Left lobe of liver (tissue), 2 donors: Measurements from ENCODE around the gene TCF12. TPM values are rescaled to one million over a fixed set of nuclear protein-coding genes. Genes with fewer than 3 reads are reported as not detected.

Source experiments
- ATAC-seq: fragments of 200-7000 bp; cut with Tn5 transposase; one replicate; pipeline ENCODE4 v1.9.1; 2020; ENCODE audit warnings: mild to moderate bottlenecking, moderate library complexity
- DNase-seq: peaks from one replicate; pipeline ENCODE4 v3.0.0-alpha.2; 2020; ENCODE audit warnings: low spot score
- total RNA-seq: library from RNA; stranded (reverse); gene quantifications from one replicate; pipeline ENCODE4 v1.2.1, GENCODE V29; 2021
- donor health status: DM: no; HTN: no; CAD: no; lungs with moderate emphysema.
- donor health status: DM: no; HTN: yes; CAD: no.

TCF12 gene
- total RNA-seq, 1 donor from 2014 or later, result 29.8 TPM

DNA sequence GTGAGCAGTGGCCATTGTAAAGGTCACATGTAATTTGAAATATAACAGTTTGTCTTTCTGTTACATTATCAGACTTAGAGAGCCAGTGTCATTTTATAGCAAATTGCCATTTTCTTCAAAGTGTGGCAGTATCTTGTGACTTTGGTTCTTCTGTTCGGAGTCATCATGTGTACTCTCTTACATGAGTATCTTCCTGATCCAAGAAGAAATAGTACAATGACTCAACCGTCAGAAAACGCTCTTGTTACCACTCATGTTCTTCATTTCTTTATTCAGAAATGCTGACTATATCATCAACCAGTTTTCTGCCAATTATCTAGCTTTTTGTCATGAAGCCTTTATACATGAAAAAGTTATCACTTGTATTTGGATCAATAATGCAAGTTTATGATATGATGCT lies 364.2 kb downstream of the TCF12 start:
- DNase-seq (no peak), ATAC-seq (no peak)

DNA sequence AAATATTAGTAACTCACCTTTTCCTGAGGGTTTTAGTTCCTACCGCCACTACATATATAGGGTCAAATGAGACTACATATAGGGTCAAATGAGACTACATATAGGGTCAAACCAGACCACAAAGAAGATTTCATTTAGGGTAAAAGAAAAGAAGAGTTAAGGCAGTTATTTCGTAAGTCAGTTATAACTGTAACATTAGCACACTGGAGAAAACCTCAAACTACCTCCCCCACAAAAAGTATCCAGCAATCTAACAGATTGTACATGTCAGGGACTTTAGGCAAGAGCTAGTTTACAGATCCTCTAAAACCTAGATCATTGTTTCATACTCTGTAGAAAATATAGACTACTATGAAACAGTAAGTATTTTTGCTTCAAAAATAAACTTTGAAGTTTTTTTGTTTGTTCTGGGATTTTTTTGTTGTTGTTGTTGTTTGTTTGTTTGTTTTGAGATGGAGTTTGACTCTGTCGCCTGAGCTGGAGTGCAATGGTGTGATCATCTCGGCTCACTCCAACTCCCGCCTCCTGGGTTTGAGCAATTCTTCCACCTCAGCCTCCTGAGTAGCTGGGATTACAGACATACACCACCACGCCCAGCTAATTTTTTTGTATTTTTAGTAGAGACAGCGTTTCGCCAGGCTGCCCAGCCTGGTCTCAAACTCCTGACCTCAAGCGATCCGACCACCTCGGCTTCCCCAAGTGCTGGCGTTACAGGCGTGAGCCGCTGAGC lies 365.5 kb downstream of the TCF12 start:
- ATAC-seq (no peak), DNase-seq (no peak)

DNA sequence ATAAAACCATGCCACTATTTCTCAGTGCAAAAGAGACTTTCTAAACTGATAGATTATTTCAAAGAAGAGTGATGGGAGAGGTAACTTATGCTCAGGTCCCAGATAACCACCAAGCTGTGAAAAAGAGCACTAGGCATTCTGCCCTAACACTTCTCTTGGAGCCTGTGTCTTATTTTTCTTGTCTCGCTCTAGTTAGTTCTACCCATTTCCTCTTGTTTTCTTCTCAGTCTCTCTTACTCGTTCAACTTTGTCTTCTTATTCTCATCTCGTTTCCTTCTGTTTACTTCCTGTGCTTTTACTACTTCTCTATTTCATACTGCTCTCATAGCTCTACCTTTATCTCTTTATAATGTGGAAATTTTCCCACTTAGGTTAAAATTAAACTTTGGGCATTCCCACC lies 366.1 kb downstream of the TCF12 start:
- ATAC-seq, result no peak

DNA sequence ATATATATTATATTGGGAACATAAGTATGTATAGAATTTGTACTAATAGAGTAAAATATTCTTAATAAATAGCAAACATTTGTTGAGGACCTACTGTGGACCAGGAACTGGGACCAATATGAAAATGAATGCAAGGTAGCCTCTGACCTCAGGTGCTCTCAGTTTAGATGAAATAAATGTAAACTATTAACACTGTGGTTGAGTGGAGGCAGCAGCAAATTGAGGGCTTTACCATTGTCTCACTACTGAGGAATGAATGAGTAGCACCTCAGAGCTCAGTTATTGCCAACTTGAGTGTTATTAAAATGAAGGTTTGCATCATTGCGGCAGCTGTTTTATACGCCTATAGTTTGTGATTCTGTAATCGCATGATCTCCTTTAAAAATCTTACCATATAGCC lies 366.9 kb downstream of the TCF12 start:
- DNase-seq (no peak), ATAC-seq (no peak)

More for the DNA sequence above, 366.1 kb downstream of the TCF12 start:
- DNase-seq, result no peak

DNA sequence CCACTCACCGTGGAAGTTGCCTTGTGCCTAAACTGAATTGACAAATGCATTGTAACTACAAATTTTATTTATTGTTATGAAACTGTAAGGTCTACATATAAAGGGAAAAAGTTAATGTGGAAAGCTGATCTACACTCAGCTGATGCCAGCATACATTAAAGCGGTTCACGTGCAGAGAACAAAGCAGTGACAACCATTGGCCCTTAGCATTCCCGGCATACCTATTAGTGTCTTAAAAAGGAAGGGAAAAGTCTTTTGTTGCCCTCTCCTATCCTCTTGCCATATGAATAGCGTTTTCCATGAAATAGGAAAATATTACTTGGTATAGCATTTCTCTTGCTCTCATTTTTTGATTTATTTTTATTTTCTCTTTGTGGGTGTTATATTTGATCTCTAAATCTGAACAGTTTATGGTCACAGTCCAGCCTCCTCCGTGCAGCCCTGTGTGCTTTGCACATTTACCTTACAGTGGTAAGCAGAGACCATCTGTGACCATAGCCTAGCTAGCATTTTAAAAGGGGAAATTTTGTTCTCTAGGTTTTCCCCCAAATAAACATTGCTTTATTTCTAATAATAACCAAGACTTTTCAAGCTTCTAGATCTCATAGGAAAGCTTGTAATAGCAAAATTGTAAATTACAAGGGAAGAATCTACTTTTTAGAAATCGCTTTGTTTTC lies 368.1 kb downstream of the TCF12 start:
- ATAC-seq, result no peak
- DNase-seq, result no peak

DNA sequence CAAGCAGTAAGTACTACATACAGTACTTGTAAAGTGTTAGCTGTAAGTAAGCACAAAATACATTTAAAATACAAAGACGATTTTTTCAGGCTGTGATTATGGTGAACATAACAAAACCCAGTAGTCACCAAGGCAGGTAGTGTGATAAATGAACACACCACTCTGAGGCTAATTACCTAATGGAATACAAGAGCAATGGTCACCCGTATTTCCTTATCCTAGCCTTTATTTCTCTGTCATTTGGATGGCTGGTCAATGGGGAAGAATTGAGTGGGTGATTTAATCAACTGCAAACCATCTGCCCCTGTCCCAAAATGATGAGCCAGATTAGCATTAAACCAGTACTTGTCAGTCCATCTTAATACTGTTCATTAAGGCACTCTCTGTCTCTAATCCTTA lies 368.7 kb downstream of the TCF12 start:
- ATAC-seq (no peak), DNase-seq (no peak)

DNA sequence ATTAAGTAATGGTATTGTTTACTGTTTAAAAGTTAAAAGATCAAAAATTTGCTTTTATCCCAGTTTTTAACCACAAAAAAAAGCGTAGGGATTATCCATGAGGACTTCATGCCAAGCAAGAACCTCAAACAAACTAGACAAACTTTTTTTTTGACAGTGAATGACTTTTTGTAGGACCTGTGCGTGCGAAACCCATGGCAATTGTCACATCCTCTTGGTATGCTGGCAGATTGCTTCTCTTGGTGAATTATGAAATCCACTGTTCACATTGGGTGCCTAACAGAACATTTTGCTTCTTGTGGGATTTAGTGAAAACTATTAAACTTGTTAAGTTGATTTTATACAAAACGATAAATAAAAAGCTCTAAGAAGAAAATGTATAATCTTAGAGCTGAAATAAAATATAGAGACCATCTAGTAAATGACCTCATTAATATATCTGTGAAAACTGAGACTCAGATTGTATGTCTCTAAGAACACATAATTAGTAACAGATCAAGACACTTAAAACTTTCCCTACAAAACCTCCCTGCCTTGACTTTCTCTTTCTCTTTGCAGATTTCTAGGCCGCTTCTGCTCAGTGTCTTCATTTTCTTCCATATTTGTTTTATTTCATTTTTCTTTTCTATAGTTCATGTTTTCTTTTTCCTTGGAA lies 370.6 kb downstream of the TCF12 start:
- no peak for ATAC-seq
- DNase-seq, result no peak

DNA sequence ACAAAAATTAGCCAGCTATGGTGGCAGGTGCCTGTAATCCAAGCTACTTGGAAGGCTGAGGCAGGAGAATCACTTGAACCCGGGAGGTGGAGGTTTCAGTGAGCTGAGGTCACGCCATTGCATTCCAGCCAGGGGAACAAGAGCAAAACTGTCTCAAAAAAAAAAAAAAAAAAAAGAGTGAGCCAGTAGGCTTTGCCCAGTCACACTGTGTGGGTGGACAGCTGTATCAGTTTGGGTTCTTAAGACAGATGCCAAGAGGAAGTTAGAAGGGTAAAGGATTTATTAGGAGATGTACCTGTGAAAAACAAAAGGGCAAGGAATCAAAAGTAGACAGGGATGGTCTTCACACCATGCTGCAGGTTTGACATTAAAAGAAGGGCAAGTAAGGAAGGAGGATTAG lies 371.7 kb downstream of the TCF12 start:
- ATAC-seq (no peak), DNase-seq (no peak)

DNA sequence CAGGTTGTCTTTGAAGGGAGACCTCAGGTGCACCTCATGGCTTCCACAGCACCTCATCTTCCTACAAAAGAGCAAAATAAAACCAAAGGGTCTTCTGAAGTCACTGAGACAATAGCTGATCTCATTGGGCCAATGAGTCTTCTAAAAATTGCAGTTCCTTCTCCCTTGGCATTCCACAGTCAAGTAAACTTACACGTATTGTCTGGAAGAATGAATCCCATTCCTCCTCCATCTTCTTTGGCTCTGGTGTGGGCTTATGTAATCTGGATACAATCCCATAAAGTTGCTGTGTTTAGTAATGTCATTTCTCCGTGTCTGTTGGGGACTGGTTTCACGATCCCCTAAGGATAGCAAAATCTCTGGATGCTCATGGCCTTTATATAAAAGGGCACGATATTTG lies 372.4 kb downstream of the TCF12 start:
- DNase-seq (no peak), ATAC-seq (no peak)

DNA sequence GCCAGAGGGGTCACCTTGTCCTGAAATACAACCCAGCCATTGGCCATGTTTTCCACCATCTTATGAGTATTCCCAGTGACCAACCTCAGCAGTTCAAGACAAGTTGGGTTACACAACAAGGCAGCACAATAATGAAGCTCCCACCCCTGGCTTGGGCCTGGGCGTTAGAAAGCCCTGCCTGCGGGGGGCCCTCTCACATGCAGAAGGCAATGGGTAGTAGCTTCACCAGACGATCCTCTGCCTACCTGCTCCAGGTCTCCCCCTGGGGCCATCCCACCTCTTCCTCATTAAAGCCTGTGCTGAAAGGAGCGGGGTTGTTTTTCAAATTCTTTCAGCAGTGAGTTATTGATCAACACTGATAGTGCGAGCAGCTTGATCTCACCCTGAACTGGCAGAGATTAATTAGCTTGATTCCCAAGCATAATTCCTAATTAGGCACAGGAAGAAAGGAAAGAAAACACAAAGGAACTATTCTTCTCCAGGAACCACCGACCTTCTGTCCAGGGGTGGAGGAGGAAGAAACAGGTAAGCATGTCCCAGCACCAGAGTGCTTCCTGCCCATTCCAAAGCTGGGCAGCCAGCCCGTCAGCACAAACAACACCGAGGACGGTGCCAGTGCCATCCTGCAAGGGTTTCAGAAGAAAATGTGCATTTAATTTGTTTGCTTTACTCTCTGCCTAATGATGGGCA lies 378.2 kb downstream of the TCF12 start:
- no peak for DNase-seq
- ATAC-seq, result peak; percentile 31

DNA sequence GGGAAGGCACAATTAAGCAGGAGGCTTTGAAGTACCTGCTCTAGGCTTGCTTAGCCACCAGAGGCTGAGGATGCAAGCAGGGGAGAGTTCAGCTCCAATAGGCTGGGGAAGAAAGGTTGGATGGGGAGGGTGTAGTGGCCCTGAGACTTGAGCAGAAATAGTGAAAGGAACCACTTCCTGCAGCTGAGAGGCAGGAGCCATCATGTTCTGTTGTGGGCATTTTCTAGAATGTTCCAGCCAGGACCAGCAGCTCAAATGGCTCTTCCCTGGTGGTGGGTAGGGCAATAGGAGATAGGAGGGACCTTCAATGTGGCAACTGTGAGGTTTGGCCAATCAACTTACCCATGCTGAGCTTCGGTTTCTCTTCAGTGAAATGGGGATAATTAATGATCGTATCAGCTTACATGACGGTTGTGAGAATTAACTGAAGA lies 378.7 kb downstream of the TCF12 start:
- peak; percentile 22 for ATAC-seq
- no peak for DNase-seq

DNA sequence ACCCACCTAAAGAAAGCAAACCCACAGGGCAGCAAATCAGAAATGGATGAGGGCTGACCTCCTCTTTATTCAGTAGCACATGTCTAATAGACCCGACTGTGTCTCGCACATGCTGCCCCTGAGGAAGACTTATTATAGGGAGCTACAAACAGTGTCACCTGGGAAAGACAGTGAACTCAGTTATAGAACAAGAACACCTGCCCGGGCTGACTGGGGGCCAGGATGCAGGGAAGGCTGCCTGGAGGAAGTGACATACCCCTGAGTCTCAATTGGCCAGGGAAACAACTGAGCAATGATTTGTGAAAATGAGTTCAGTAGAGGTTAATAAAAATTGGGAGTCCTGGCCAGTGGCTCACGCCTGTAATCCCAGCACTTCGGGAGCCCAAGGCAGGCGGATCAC lies 379.2 kb downstream of the TCF12 start:
- DNase-seq (no peak), ATAC-seq (no peak)

DNA sequence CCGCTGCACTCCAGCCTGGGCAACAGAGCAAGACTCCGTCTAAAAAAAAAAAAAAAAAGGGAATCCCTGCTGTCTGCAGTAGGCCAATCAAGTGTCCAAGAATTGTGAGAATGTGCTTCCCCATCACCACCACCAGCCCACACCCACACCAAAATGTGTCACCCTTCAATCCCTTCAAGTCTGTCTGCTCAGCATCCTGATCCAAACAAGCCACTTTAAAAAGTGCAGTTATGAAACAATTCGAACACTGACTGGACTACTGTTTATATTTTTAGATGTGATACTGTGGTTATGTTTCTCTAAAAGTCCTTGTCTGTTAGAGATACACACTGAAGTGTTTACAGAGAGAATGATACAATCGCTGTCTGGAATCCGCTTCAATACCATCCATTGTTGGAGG lies 379.8 kb downstream of the TCF12 start:
- ATAC-seq (no peak), DNase-seq (no peak)

DNA sequence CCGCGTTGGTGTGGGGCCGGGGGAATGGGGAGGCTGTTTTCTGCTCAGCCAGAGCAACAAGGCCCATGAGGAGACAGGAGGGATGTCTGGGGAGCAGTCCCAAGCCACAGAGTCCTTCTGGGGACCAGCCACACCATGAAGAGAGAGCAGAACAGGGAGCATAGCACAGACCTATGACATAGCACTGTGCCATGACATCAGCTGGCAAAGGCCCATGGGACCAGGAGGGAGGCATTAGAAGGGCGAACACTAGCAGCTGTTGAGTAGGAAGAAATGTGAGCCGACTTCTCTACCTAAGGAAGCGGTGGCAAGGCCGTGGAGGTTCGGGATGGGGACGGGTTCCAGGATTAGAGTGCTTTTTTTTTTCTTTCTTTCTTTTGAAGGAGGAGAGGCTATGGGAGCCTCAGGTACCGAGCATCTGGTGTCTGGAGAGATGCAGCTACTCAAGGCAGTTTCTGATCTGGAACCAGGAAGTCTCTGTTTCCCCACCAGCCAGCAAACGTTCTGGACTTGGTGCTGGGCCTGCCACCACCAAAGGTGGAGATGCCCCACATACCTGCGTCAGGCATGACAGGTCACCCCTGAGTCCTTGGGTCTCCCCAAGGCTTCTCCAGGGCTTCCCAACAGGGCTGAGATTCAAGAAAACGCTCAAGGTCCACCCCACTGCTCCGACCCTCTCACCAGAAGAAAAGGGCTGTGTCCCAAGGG lies 380.6 kb downstream of the TCF12 start:
- no peak for DNase-seq
- no peak for ATAC-seq

DNA sequence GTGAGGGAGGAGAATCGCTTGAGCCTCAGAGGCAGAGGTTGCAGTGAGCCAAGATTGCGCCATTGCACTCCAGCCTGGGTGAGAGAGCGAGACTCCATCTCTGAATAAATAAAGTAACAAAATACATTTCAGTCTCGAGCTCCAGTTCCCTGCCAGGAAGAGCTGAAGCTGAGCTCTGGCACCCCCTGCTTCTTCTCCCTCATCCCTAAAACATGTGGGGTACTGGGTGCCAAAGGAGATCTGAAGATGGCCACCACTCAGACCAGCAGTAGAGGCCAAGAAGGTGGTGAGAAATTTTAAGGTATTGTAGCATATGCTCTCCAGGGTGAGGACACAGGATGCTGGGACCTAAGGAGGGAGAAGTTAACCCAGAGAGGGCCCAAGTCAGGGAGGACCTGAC lies 382.9 kb downstream of the TCF12 start:
- ATAC-seq (no peak), DNase-seq (no peak)

DNA sequence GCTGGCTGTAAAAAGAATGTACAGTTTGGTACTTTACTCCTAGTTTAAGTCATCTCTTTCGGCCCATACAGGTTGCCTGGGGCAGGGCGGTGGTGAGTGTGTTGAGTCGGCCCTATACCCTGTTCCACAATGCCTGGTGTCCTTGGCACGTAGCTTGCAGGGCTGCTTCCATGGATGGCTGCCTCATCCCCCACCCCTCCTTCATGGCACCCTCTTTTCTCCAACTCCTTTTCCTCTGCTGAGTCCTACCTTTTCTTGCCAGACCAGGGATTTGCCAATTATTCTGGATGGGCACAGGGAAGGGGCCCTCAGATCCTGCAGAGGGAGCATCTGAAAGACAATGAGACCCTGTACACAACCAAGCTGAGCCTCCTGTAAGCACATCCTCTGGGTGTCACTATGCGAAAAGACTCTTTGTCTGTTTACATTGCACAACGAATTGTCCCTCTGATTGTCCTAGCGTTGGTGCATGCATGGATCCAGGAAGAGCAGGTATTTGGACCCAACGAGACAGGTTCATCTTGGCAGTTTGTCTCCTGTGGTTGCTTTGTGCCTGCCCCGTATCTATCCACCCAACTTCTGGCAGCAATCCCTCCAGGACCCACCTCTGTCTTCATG lies 384.3 kb downstream of the TCF12 start:
- ATAC-seq (no peak), DNase-seq (no peak)

DNA sequence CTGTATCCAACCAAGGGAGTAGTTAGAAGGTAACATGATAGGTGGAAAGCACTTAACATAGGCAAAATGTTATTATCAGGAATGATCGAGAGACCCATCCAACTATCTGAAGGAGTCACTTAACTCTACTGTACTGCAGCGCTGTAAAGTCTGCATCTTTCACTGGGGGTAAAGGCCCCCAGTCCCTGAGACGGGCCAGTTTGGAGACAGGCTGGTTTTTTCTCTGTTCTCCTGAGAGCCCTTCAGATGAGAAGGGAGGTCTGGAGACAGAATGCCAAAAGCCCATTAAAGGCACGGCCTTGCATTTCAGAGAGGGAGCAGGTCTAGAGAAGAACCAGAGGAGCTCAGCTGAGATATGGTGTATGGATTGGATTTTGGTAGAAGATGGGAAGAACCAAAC lies 386.6 kb downstream of the TCF12 start:
- ATAC-seq (no peak), DNase-seq (no peak)

DNA sequence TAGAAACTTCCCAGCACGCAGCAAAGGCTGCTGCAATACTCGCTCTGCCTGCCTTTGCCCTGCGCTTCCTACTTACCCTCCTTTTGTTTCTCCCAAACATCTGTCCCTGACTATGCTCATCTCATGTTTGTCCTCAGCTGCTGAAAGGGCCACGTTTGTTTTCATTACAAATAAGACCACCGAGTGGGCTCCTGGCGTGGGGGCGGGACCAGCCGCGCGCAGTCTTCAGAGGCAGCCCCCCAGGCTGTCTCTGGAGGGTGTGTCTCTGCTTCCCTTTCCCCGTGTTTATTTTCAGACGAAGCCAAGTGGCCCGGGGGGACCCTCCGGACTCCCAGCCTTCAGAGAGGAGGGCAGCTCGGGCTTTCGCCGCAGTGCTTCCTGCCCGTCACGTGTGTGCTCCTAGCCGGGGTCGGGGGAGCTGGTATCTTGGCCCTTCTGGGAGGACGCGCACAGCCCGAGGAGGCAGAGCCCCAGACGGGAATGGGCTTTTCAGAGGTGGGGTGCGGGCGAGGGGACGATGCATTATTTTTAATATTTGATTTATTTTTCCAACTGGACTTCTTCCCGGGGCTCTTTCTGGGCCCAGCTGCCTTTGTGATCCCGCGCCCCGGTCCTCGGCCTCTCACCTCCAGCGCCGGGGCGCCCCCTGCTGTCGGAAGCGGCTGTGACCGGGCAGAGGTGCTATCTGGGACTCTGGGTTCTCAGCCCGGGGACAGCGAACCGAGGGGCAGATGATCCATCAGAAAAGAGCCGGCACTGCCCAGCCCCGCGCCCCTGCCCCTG lies 387.9 kb downstream of the TCF12 start:
- DNase-seq (peak; percentile 87), ATAC-seq (peak; percentile 96)

DNA sequence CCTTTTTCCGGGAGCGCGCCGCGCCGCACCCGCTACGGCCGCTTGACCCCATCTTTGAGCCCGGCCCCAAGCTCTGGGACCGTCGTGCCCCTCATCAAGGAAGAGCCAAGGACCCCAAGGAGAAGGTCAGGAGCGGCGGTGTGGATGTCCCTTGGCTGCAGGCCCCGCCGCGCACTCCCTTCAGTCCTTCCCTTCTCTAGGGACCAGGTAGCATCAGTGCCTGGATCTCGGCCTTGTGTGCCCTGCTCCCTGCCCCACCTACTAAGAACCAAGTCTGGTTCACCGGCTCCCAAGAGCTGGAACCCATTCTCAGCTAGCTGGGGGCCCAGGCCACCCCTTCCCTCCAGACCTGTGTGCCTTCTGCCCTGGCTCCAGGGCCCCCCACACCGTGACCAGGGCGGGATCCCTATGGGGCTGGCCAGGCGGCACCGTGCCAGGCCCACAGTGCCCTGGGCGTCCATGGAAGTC lies 388.5 kb downstream of the TCF12 start:
- DNase-seq (no peak), ATAC-seq (peak; percentile 31)
